SK-N-SH treated with all-trans-retinoic acid at 6 μM for 48 hours (cell line): Measurements from ENCODE around the gene ZPR1.

Source experiments
- CREB5 ChIP-seq: fragments of 250-450 bp; sonication (Bioruptor Pico); IDR thresholded peaks from 2 replicates; pipeline ENCODE4 v1.5.1; 2020; ENCODE audit warnings: low read depth, mild to moderate bottlenecking, moderate library complexity
- CSRNP3 ChIP-seq: fragments of 250-450 bp; sonication (Bioruptor Pico); IDR thresholded peaks from 2 replicates; pipeline ENCODE4 v1.5.1; 2021; ENCODE audit warnings: mild to moderate bottlenecking, moderate library complexity
- ESRRG ChIP-seq: fragments of 250-450 bp; sonication (Bioruptor Pico); IDR thresholded peaks from 2 replicates; pipeline ENCODE4 v1.6.1; 2021; ENCODE audit warnings: mild to moderate bottlenecking
- OSR1 ChIP-seq: fragments of 250-450 bp; sonication (Bioruptor Pico); IDR thresholded peaks from 2 replicates; pipeline ENCODE4 v1.8.0; 2022; ENCODE audit warnings: moderate library complexity, mild to moderate bottlenecking, inconsistent platforms
- SNAI2 ChIP-seq: fragments of 250-450 bp; sonication (Bioruptor Pico); IDR thresholded peaks from 2 replicates; pipeline ENCODE4 v1.5.0; 2020; ENCODE audit warnings: mild to moderate bottlenecking, moderate library complexity
- ZFP30 ChIP-seq: fragments of 450-650 bp; formaldehyde crosslinking; IDR thresholded peaks from 2 replicates; pipeline ENCODE4 v1.5.0; 2022; ENCODE audit warnings: mild to moderate bottlenecking, moderate library complexity
- ZNF565 ChIP-seq: fragments of 450-650 bp; formaldehyde crosslinking; conservative IDR thresholded peaks from 2 replicates; pipeline ENCODE4 v1.5.0; 2020; ENCODE audit warnings: low read depth, mild to moderate bottlenecking, moderate library complexity
- ZNF8 ChIP-seq: fragments of 450-650 bp; formaldehyde crosslinking; IDR thresholded peaks from 2 replicates; pipeline ENCODE4 v1.5.0; 2020; ENCODE audit warnings: mild to moderate bottlenecking, moderate library complexity
- TF ChIP-seq, protein P1 (sequence below): fragments of 250-450 bp; sonication (Bioruptor Pico); IDR thresholded peaks from 2 replicates; pipeline ENCODE4 v1.8.0; 2020; ENCODE audit warnings: mild to moderate bottlenecking, moderate library complexity, borderline replicate concordance

DNA sequence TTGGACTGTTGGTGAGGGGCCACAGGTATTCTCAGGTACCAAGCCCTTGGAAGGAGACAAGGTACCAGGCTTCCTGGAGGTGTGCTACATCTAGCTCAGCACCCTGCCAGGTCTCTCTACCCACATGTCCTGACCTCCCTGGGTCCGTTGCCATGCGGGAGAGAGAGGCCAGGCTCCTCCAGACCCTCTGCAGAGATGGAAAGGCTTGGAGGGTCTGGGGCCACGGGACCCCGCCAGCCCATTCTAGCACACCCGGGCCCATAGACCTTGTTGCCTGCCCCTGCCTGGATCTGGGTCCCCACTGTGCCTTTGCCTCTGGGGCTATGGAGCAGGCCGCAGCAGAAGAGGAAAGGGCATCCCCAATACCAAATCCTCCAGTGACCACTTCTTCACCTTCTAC is 39.6 kb upstream of the ZPR1 start:
- no peak for TF ChIP-seq ZNF8 (CRISPR knock-in tag)
- TF ChIP-seq ESRRG (CRISPR knock-in tag): no peak
- no peak for TF ChIP-seq CREB5
- TF ChIP-seq CSRNP3 (CRISPR knock-in tag): no peak
- TF ChIP-seq, protein P1, sequence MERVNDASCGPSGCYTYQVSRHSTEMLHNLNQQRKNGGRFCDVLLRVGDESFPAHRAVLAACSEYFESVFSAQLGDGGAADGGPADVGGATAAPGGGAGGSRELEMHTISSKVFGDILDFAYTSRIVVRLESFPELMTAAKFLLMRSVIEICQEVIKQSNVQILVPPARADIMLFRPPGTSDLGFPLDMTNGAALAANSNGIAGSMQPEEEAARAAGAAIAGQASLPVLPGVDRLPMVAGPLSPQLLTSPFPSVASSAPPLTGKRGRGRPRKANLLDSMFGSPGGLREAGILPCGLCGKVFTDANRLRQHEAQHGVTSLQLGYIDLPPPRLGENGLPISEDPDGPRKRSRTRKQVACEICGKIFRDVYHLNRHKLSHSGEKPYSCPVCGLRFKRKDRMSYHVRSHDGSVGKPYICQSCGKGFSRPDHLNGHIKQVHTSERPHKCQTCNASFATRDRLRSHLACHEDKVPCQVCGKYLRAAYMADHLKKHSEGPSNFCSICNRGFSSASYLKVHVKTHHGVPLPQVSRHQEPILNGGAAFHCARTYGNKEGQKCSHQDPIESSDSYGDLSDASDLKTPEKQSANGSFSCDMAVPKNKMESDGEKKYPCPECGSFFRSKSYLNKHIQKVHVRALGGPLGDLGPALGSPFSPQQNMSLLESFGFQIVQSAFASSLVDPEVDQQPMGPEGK: no peak
- no peak for TF ChIP-seq ZFP30
- TF ChIP-seq OSR1 (CRISPR knock-in tag): no peak
- no peak for TF ChIP-seq ZNF565 (CRISPR knock-in tag)
- TF ChIP-seq SNAI2 (CRISPR knock-in tag): no peak
